Sigmoid colon (tissue), 7 donors: Measurements from ENCODE around the gene MYLK. TPM values are rescaled to one million over a fixed set of nuclear protein-coding genes. Genes with fewer than 3 reads are reported as not detected.

Source experiments
- DNase-seq: peaks from one replicate; pipeline ENCODE4 v3.0.0-alpha.2; 2019
- H3K27ac ChIP-seq, 4 donors: fragments of 200-600 bp; sonication (generic); one replicate each; pipeline ENCODE4 v1.5.1; 2016 to 2019; ENCODE audit warnings: mild to moderate bottlenecking in 1 of 4
- H3K27me3 ChIP-seq, 3 donors: fragments of 200-600 bp; sonication (generic); one replicate each; pipeline ENCODE4 v1.5.1; 2019; ENCODE audit warnings: mild to moderate bottlenecking in 1 of 3
- H3K36me3 ChIP-seq, 4 donors: fragments of 200-600 bp; sonication (generic); one replicate each; pipeline ENCODE4 v1.5.1; 2016 to 2019
- H3K4me1 ChIP-seq, 4 donors: fragments of 200-600 bp; sonication (generic); one replicate each; pipeline ENCODE4 v1.5.1; 2017 to 2019
- H3K4me3 ChIP-seq, 4 donors: fragments of 200-600 bp; sonication (generic); one replicate each; pipeline ENCODE4 v1.5.1; 2017 to 2019; ENCODE audit warnings: mild to moderate bottlenecking in 2 of 4, moderate library complexity in 1 of 4
- H3K9me3 ChIP-seq, 4 donors: fragments of 200-600 bp in 3 of 4; sonication (generic) in 3 of 4; one replicate each; pipeline versions ENCODE4 v1.5.1 to v1.6.1; 2013 to 2019
- CTCF ChIP-seq, 4 experiments: fragments of 450-650 bp in 3 of 4; fragments of 200-600 bp in 1 of 4; IDR thresholded peaks; one replicate each; pipeline ENCODE4 v1.5.1; 2016 to 2019; ENCODE audit warnings: antibody characterized with exemption in 4 of 4, mild to moderate bottlenecking in 3 of 4, moderate library complexity in 2 of 4
- EP300 ChIP-seq, 4 donors: sonication (generic); formaldehyde crosslinking; IDR thresholded peaks; one replicate each; pipeline ENCODE4 v1.6.1; 2017; ENCODE audit warnings: antibody characterized with exemption in 4 of 4
- POLR2A ChIP-seq, 2 donors: fragments of 450-650 bp; IDR thresholded peaks; one replicate each; pipeline ENCODE4 v1.6.1; 2016; ENCODE audit warnings: antibody characterized with exemption in 2 of 2, mild to moderate bottlenecking in 2 of 2, moderate library complexity in 2 of 2
- POLR2AphosphoS5 ChIP-seq, 4 donors: sonication (generic); formaldehyde crosslinking; IDR thresholded peaks; one replicate each; pipeline ENCODE4 v1.6.1; 2017; ENCODE audit warnings: antibody characterized with exemption in 4 of 4
- WGBS, 2 donors: extraction: QIAGEN DNeasy Blood & Tissue Kit; methylation state at CpG; one replicate each; pipeline ENCODE4 v1.1.7; 2013; 5-methylcytosine and 5-hydroxymethylcytosine counted together
- intact Hi-C: fragments of 100-400 bp; cut with DNase I; formaldehyde crosslinking; loops from one replicate; pipeline ENCODE4 v1.15.1; 2023
- polyA plus RNA-seq, 3 donors: library from polyadenylated mRNA; stranded (reverse); fragments of 200-250 nt; gene quantifications; one replicate each; pipeline ENCODE4 v1.2.3, GENCODE V29; 2013
- total RNA-seq, 4 donors: library from RNA; depleted of rRNA; stranded (reverse); fragments of >200 nt; gene quantifications; one replicate each; pipeline ENCODE4 v1.1.0, GENCODE V29; 2016
- donor health status: healthy with polysubstance abuse.
- donor health status: Bipolar disorder and iron deficiency.
- donor health status: healthy.

MYLK gene
- total and polyA plus RNA-seq, 7 donors = 21.5 to 2,153 (median 1,169) TPM

- Histone ChIP-seq H3K9me3 (no peaks in the 10 kb centered on the region), H3K36me3 (peaks cover 8 to 43% (median 24%) of the 10 kb centered on the region in 4 donors), H3K27ac (peak overlapping the region; percentile 89 to 98 (median 94)), H3K27me3 (no peaks in the 10 kb centered on the region), H3K4me3 (peak overlapping the region; percentile 68 to 81 (median 73)), H3K4me1 (peaks cover 0 to 71% (median 64%) of the 10 kb centered on the region in 4 donors)
- WGBS, 2 donors = 78 to 80% methylated on average over 2 of the region's 2 CpGs
- DNase-seq = no peak
- intact Hi-C loops = no loop called here
- TF ChIP-seq EP300 (IDR thresholded peaks at IDR 0.05) (no peak), POLR2AphosphoS5 (IDR thresholded peaks at IDR 0.05) (no peak), CTCF (IDR thresholded peaks at IDR 0.05) (no peak), POLR2A (IDR thresholded peaks at IDR 0.05) (no peak)
Measured at GRCh38 chr3:123695152-123695551, 189.0 kb downstream of the MYLK start.

- TF ChIP-seq EP300 (IDR thresholded peaks at IDR 0.05) = no peak
- TF ChIP-seq POLR2A (IDR thresholded peaks at IDR 0.05) = no peak
- peak in 1 of 4 donors; percentile 11 for TF ChIP-seq POLR2AphosphoS5 (IDR thresholded peaks at IDR 0.05)
- Histone ChIP-seq H3K27ac (peak overlapping the region; percentile 89 to 98 (median 94)), H3K36me3 (peaks cover 8 to 49% (median 27%) of the 10 kb centered on the region in 4 donors), H3K4me1 (peaks cover 0 to 77% (median 71%) of the 10 kb centered on the region in 4 donors), H3K27me3 (no peaks in the 10 kb centered on the region), H3K4me3 (peak overlapping the region in 3 of 4 donors; percentile 68 to 76 (median 70)), H3K9me3 (no peaks in the 10 kb centered on the region)
- WGBS, 2 donors = 69 to 74% methylated on average over 6 of the region's 6 CpGs
- intact Hi-C loops = no loop called here
- DNase-seq = no peak
Measured at GRCh38 chr3:123694366-123695087, 189.6 kb downstream of the MYLK start.

GRCh38 chr3:123693584-123694190 is 190.4 kb downstream of the MYLK start:
- H3K36me3 ChIP-seq = peaks cover 15 to 58% (median 31%) of the 10 kb centered on the region in 4 donors
- peak overlapping the region in 2 of 4 donors; percentile 24 to 70 for H3K4me3 ChIP-seq
- WGBS, 2 donors = 72 to 81% methylated on average over 2 of the region's 2 CpGs
- no peak for TF ChIP-seq EP300 (IDR thresholded peaks at IDR 0.05)
- TF ChIP-seq POLR2AphosphoS5 (IDR thresholded peaks at IDR 0.05) = peak in 1 of 4 donors; percentile 5
- no peak for DNase-seq
- no peaks in the 10 kb centered on the region for H3K9me3 ChIP-seq
- peaks cover 0 to 86% (median 79%) of the 10 kb centered on the region in 4 donors for H3K4me1 ChIP-seq
- H3K27me3 ChIP-seq = no peaks in the 10 kb centered on the region
- H3K27ac ChIP-seq = peak overlapping the region; percentile 89 to 98 (median 94)
- intact Hi-C loops = no loop called here

GRCh38 chr3:123692671-123693070 is 191.5 kb downstream of the MYLK start:
- WGBS, 2 donors = 90 to 92% methylated on average over 13 of the region's 13 CpGs
- H3K36me3 ChIP-seq = peaks cover 15 to 67% (median 31%) of the 10 kb centered on the region in 4 donors
- H3K4me3 ChIP-seq = peak overlapping the region in 2 of 4 donors; percentile 2 to 4
- DNase-seq = no peak
- intact Hi-C loops = no loop called here
- H3K4me1 ChIP-seq = peaks cover 0 to 96% (median 89%) of the 10 kb centered on the region in 4 donors
- H3K27ac ChIP-seq = peak overlapping the region; percentile 89 to 98 (median 94)
- no peaks in the 10 kb centered on the region for H3K27me3 ChIP-seq
- TF ChIP-seq POLR2A (IDR thresholded peaks at IDR 0.05) (no peak), EP300 (IDR thresholded peaks at IDR 0.05) (no peak), CTCF (IDR thresholded peaks at IDR 0.05) (no peak), POLR2AphosphoS5 (IDR thresholded peaks at IDR 0.05) (no peak)
- no peaks in the 10 kb centered on the region for H3K9me3 ChIP-seq

GRCh38 chr3:123692041-123692440 is 192.1 kb downstream of the MYLK start:
- peak in 2 of 4 donors; percentile 51 to 58 for TF ChIP-seq POLR2AphosphoS5 (IDR thresholded peaks at IDR 0.05)
- no peak for TF ChIP-seq POLR2A (IDR thresholded peaks at IDR 0.05)
- 78% methylated on average over 9 of the region's 9 CpGs for WGBS, 2 donors
- Histone ChIP-seq H3K27ac (peak overlapping the region; percentile 89 to 98 (median 94)), H3K9me3 (no peaks in the 10 kb centered on the region), H3K4me3 (peak overlapping the region in 1 of 4 donors; percentile 2), H3K36me3 (peaks cover 15 to 72% (median 31%) of the 10 kb centered on the region in 4 donors), H3K4me1 (peaks cover 0 to 98% (median 96%) of the 10 kb centered on the region in 4 donors), H3K27me3 (no peaks in the 10 kb centered on the region)
- intact Hi-C loops = no loop called here
- DNase-seq = no peak

GRCh38 chr3:123689831-123690230 is 194.3 kb downstream of the MYLK start:
- H3K4me1 ChIP-seq = peaks cover 0 to 100% (median 100%) of the 10 kb centered on the region in 4 donors
- H3K27me3 ChIP-seq = no peaks in the 10 kb centered on the region
- no peak for TF ChIP-seq POLR2A (IDR thresholded peaks at IDR 0.05)
- TF ChIP-seq POLR2AphosphoS5 (IDR thresholded peaks at IDR 0.05) = peak in 1 of 4 donors; percentile 29
- WGBS, 2 donors = 79 to 80% methylated on average over 3 of the region's 3 CpGs
- H3K27ac ChIP-seq = peak overlapping the region; percentile 89 to 98 (median 94)
- peaks cover 15 to 93% (median 35%) of the 10 kb centered on the region in 4 donors for H3K36me3 ChIP-seq
- no peak for DNase-seq
- no peaks in the 10 kb centered on the region for H3K9me3 ChIP-seq
- intact Hi-C loops = no loop called here
- H3K4me3 ChIP-seq = no peak overlapping the region
